Measurements from ENCODE around the gene BTBD10.

DNA sequence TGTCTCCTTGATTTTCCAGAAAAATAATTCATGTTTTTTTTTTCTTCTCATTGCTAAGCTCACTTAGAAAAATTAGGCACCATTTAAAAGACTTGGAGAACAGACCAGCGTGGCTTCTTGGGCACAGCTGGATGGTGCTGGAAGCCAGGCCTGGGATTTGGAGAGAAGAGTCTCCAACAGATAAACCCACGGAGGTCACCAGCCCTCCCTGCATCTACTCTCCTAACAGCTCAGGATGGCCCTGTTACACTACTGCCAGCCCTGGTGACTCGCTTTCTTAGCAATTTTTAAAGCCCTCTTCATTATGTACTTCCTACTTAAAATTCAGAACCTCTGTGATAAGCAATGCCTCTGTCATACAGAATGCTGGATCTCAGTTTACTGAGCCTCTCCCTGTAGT, 31.0 kb upstream of the BTBD10 start:
- no peak for TF ChIP-seq POLR2A (IDR thresholded peaks at IDR 0.05)
- TF ChIP-seq, protein P1, sequence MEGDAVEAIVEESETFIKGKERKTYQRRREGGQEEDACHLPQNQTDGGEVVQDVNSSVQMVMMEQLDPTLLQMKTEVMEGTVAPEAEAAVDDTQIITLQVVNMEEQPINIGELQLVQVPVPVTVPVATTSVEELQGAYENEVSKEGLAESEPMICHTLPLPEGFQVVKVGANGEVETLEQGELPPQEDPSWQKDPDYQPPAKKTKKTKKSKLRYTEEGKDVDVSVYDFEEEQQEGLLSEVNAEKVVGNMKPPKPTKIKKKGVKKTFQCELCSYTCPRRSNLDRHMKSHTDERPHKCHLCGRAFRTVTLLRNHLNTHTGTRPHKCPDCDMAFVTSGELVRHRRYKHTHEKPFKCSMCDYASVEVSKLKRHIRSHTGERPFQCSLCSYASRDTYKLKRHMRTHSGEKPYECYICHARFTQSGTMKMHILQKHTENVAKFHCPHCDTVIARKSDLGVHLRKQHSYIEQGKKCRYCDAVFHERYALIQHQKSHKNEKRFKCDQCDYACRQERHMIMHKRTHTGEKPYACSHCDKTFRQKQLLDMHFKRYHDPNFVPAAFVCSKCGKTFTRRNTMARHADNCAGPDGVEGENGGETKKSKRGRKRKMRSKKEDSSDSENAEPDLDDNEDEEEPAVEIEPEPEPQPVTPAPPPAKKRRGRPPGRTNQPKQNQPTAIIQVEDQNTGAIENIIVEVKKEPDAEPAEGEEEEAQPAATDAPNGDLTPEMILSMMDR (IDR thresholded peaks at IDR 0.05): no peak
